PFSK-1 (cell line): ENCODE measurements around the gene RITA1.

Experiments
- POLR2AphosphoS5 ChIP-seq: IDR thresholded peaks from 2 replicates; pipeline ENCODE4 v1.6.1; 2012; ENCODE audit warnings: low read depth, mild to moderate bottlenecking, control low read depth, low read length, moderate library complexity
- REST ChIP-seq, 2 experiments: IDR thresholded peaks; 2 replicates each; pipeline versions ENCODE4 v1.6.1 to v1.8.0; 2011 to 2012; ENCODE audit warnings: low read depth in 2 of 2, low read length in 2 of 2, control low read depth in 1 of 2, inconsistent platforms in 1 of 2, mild to moderate bottlenecking in 1 of 2, moderate library complexity in 1 of 2; ENCODE audit not compliant: insufficient read depth in 1 of 2
- SIN3A ChIP-seq: IDR thresholded peaks from 2 replicates; pipeline ENCODE4 v1.6.1; 2012; ENCODE audit warnings: mild to moderate bottlenecking, low read length, moderate library complexity, borderline replicate concordance; ENCODE audit not compliant: insufficient read depth
- TAF1 ChIP-seq: IDR thresholded peaks from 2 replicates; pipeline ENCODE4 v1.6.1; 2012; ENCODE audit warnings: low read length, control low read depth, borderline replicate concordance; ENCODE audit not compliant: insufficient read depth

- no peak for TF ChIP-seq POLR2AphosphoS5
- TF ChIP-seq TAF1, result no peak
- no peak for TF ChIP-seq REST (IDR thresholded peaks at IDR 0.05; ENCODE audit: insufficient read depth in 1 of 2, low read depth in 2 of 2, low read length in 2 of 2)
- no peak for TF ChIP-seq SIN3A
Observed at GRCh38 chr12:113142886-113143332, 42.6 kb upstream of the RITA1 start.
